DND-41 (cell line): ENCODE data around the gene LMX1A.

ENCODE experiments used
- EZH2 ChIP-seq: IDR thresholded peaks from 3 replicates; pipeline ENCODE4 v1.6.1; 2012; ENCODE audit warnings: borderline replicate concordance, low read depth, mild to moderate bottlenecking, moderate library complexity, low read length, inconsistent platforms; ENCODE audit not compliant: severe bottlenecking
- TF ChIP-seq, protein P1 (sequence below): IDR thresholded peaks from 2 replicates; pipeline ENCODE4 v1.5.1; 2012; ENCODE audit warnings: borderline replicate concordance, low read length, moderate library complexity, mild to moderate bottlenecking; ENCODE audit not compliant: poor library complexity, severe bottlenecking; ENCODE audit errors: extremely low read depth

DNA sequence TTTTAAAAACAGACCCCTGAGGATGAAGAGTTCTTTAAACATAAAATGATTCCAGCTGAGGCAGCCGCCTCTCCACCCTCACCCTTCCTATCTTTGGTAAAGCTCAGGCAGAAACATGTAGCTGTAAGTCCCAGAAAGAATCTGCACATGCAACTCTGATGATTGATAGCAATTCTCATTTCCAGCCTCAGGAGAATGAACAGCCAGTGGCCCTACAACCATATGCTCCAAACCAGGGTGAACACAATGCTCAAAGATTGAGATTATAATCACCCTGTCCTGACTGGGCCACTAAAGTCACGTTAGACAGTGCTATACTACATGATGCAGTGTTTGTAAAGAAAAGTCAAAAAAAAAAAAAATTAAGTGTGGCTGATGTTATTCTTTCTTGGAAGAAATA lies 80.2 kb downstream of the LMX1A start:
- TF ChIP-seq, protein P1, sequence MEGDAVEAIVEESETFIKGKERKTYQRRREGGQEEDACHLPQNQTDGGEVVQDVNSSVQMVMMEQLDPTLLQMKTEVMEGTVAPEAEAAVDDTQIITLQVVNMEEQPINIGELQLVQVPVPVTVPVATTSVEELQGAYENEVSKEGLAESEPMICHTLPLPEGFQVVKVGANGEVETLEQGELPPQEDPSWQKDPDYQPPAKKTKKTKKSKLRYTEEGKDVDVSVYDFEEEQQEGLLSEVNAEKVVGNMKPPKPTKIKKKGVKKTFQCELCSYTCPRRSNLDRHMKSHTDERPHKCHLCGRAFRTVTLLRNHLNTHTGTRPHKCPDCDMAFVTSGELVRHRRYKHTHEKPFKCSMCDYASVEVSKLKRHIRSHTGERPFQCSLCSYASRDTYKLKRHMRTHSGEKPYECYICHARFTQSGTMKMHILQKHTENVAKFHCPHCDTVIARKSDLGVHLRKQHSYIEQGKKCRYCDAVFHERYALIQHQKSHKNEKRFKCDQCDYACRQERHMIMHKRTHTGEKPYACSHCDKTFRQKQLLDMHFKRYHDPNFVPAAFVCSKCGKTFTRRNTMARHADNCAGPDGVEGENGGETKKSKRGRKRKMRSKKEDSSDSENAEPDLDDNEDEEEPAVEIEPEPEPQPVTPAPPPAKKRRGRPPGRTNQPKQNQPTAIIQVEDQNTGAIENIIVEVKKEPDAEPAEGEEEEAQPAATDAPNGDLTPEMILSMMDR, result no peak
- no peak for TF ChIP-seq EZH2
